Stomach (tissue), 4 donors: Measurements from ENCODE around the gene TPMT.

Experiments
- CTCF ChIP-seq, 7 experiments: fragments of 450-650 bp in 4 of 7; fragments of 200-600 bp in 3 of 7; sonication (generic) in 3 of 7; IDR thresholded peaks; one replicate each; pipeline ENCODE4 v1.5.1; 2016 to 2019; ENCODE audit warnings: antibody characterized with exemption in 7 of 7, control low read depth in 2 of 7, mild to moderate bottlenecking in 1 of 7
- EP300 ChIP-seq: sonication (generic); formaldehyde crosslinking; IDR thresholded peaks from one replicate; pipeline ENCODE4 v1.6.1; 2017; ENCODE audit warnings: antibody characterized with exemption
- POLR2A ChIP-seq, 4 donors: fragments of 450-650 bp; IDR thresholded peaks; one replicate each; pipeline ENCODE4 v1.6.1; 2016; ENCODE audit warnings: antibody characterized with exemption in 4 of 4, control low read depth in 2 of 4, mild to moderate bottlenecking in 1 of 4, moderate library complexity in 1 of 4
- POLR2AphosphoS5 ChIP-seq, 3 donors: sonication (generic); formaldehyde crosslinking; IDR thresholded peaks; one replicate each; pipeline ENCODE4 v1.6.1; 2016; ENCODE audit warnings: antibody characterized with exemption in 3 of 3

DNA sequence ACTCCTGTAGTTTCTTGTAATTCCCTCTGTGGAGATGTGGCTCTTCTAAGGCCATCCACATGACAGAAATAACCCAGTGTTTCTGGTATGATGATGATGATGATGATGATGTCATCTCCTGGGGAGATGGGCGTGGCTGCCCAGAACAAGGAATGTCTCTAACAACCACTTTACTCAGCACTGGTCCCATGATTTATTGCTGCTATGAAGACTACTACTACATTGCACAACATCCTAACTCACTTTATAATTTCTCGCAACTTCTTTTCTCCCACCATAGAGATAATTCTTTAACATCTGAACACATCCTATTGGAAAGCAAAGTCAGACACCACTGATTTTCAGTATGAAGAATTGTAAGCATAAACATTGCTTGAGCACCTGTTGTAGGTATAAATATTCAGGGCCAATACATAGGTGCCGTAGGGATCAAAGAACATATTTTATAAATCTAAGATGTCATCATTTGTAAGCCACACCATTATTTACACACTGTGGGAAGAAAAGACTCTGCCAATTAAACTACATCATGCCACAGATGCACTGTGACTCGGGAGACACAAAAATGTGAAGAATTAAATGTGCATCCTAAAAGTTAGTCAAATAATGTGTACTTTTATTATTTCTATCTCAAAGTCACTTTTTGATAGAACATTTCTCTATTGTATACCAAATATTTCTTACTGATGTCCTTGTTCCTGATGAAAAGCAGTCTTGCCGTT is 6.4 kb downstream of the TPMT start:
- no peak for TF ChIP-seq CTCF (IDR thresholded peaks at IDR 0.05)
- no peak for TF ChIP-seq POLR2A (IDR thresholded peaks at IDR 0.05)
- TF ChIP-seq POLR2AphosphoS5 (IDR thresholded peaks at IDR 0.05): no peak
- no peak for TF ChIP-seq EP300
